Naive thymus-derived CD8-positive, alpha-beta T cell (primary cell): Measurements from ENCODE around the gene R3HDM2. TPM values are rescaled to one million over a fixed set of nuclear protein-coding genes. Genes with fewer than 3 reads are reported as not detected.
"Not testable (repeated sequence)": the region's sequence is repeated elsewhere in the genome, so short reads cannot be mapped to it uniquely, and the experiment has no call there.

ENCODE experiments used
- ATAC-seq, 2 donors: fragments of 150-1000 bp; cut with Tn5 transposase in 1 of 2; sonication (Bioruptor Pico), chemical (Tn5 transposase) in 1 of 2; 1 replicate in 1 of 2; 2 replicates in 1 of 2; pipeline ENCODE4 v1.10.0; 2021; ENCODE audit warnings: mild to moderate bottlenecking in 2 of 2, moderate library complexity in 2 of 2
- POLR2A ChIA-PET: fragments of 350-600 bp; sonication (Branson Sonifier 250); formaldehyde crosslinking; loops from one replicate; lab custom pipeline; 2021; ENCODE audit warnings: antibody characterized with exemption; lab: Charles Lee
- DNase-seq, 10 donors: peaks; one replicate each; pipeline versions ENCODE4 v3.0.0 to v3.0.0-alpha.2; 2020 to 2022
- H3K27ac Mint-ChIP-seq, 10 donors: one replicate each; pipeline ENCODE4 v1.8.0; 2020 to 2022; ENCODE audit warnings: mild to moderate bottlenecking in 10 of 10, mixed read lengths in 10 of 10, moderate library complexity in 4 of 10, inconsistent platforms in 1 of 10
- H3K27me3 Mint-ChIP-seq, 5 donors: one replicate each; pipeline ENCODE4 v1.8.0; 2021 to 2022; ENCODE audit warnings: mixed read lengths in 5 of 5
- H3K36me3 Mint-ChIP-seq, 3 donors: one replicate each; pipeline ENCODE4 v1.8.0; 2020 to 2022; ENCODE audit warnings: mixed read lengths in 3 of 3, mild to moderate bottlenecking in 2 of 3, inconsistent platforms in 1 of 3
- H3K4me1 Mint-ChIP-seq, 4 donors: one replicate each; pipeline ENCODE4 v1.8.0; 2021 to 2022; ENCODE audit warnings: mixed read lengths in 4 of 4
- H3K4me3 Mint-ChIP-seq, 10 donors: one replicate each; pipeline ENCODE4 v1.8.0; 2020 to 2022; ENCODE audit warnings: mild to moderate bottlenecking in 10 of 10, mixed read lengths in 10 of 10, moderate library complexity in 6 of 10, inconsistent platforms in 1 of 10
- H3K9me3 Mint-ChIP-seq, 9 donors: one replicate each; pipeline ENCODE4 v1.8.0; 2020 to 2022; ENCODE audit warnings: mixed read lengths in 9 of 9, mild to moderate bottlenecking in 3 of 9, inconsistent platforms in 1 of 9, moderate library complexity in 1 of 9
- polyA plus RNA-seq, 3 donors: library from polyadenylated mRNA; unstranded; fragments of 300-500 nt; fragmentation: Illumina TruSeq; gene quantifications; one replicate each; pipeline ENCODE4 v1.2.3, GENCODE V29; 2021
- total RNA-seq, 8 experiments: library from RNA in 2 of 8; stranded (reverse) in 2 of 8; gene quantifications; one replicate each; pipeline ENCODE4 v1.2.3 and lab custom pipeline; 2021 to 2026

Gene R3HDM2
- total and polyA plus RNA-seq, 5 experiments from 2014 or later: 5.4 to 115 (median 17.3) TPM

GRCh38 chr12:57384478-57384877, 46.4 kb downstream of the R3HDM2 start:
- no peak overlapping the region for H3K27ac Mint-ChIP-seq
- H3K36me3 Mint-ChIP-seq: peaks cover 0 to 46% (median 7%) of the 10 kb centered on the region in 3 donors
- DNase-seq: no peak
- peaks cover 4 to 11% (median 5%) of the 10 kb centered on the region in 4 donors for H3K4me1 Mint-ChIP-seq
- no peaks in the 10 kb centered on the region for H3K27me3 Mint-ChIP-seq
- H3K9me3 Mint-ChIP-seq: no peaks in the 10 kb centered on the region
- no peak overlapping the region for H3K4me3 Mint-ChIP-seq
- POLR2A ChIA-PET: no interaction called here
- no peak for ATAC-seq

- peak overlapping the region in 5 of 10 donors; percentile 7 to 41 (median 36) for H3K27ac Mint-ChIP-seq
- DNase-seq (no peak), ATAC-seq (no peak)
- H3K4me3 Mint-ChIP-seq: no peak overlapping the region
- H3K36me3 Mint-ChIP-seq: peaks cover 0 to 42% (median 8%) of the 10 kb centered on the region in 3 donors
- H3K4me1 Mint-ChIP-seq: peaks cover 7 to 23% (median 14%) of the 10 kb centered on the region in 4 donors
- POLR2A ChIA-PET: interaction anchor here (1.1 kb wide), 1 partner anchor 15 kb away, joined by 5 read pairs; no protein-coding TSS in a partner anchor
- H3K27me3 Mint-ChIP-seq: no peaks in the 10 kb centered on the region
- no peaks in the 10 kb centered on the region for H3K9me3 Mint-ChIP-seq
Measured at GRCh38 chr12:57381693-57382220, 49.1 kb downstream of the R3HDM2 start.

- H3K4me1 Mint-ChIP-seq: peaks cover 7 to 23% (median 16%) of the 10 kb centered on the region in 4 donors
- no peaks in the 10 kb centered on the region for H3K27me3 Mint-ChIP-seq
- ATAC-seq (no peak), DNase-seq (no peak)
- POLR2A ChIA-PET: no interaction called here
- H3K4me3 Mint-ChIP-seq: no peak overlapping the region
- H3K9me3 Mint-ChIP-seq: no peaks in the 10 kb centered on the region
- H3K36me3 Mint-ChIP-seq: peaks cover 0 to 46% (median 12%) of the 10 kb centered on the region in 3 donors
- H3K27ac Mint-ChIP-seq: peak overlapping the region in 2 of 10 donors; percentile 47 to 51
Measured at GRCh38 chr12:57380300-57380699, 50.5 kb downstream of the R3HDM2 start.

- H3K9me3 Mint-ChIP-seq: no peaks in the 10 kb centered on the region
- H3K4me1 Mint-ChIP-seq: peaks cover 7 to 26% (median 17%) of the 10 kb centered on the region in 4 donors
- H3K27ac Mint-ChIP-seq: peak overlapping the region in 1 of 10 donors; percentile 13
- peaks cover 0 to 43% (median 12%) of the 10 kb centered on the region in 3 donors for H3K36me3 Mint-ChIP-seq
- H3K27me3 Mint-ChIP-seq: no peaks in the 10 kb centered on the region
- DNase-seq (no peak), ATAC-seq (no peak)
- POLR2A ChIA-PET: no interaction called here
- no peak overlapping the region for H3K4me3 Mint-ChIP-seq
Measured at GRCh38 chr12:57377103-57377840, 53.6 kb downstream of the R3HDM2 start.

- ATAC-seq (no peak), DNase-seq (no peak)
- Mint-ChIP-seq H3K4me3 (no peak overlapping the region), H3K27me3 (no peaks in the 10 kb centered on the region), H3K36me3 (peaks cover 0 to 37% (median 14%) of the 10 kb centered on the region in 3 donors), H3K9me3 (peaks cover 0 to 3% (median 0%) of the 10 kb centered on the region in 9 donors), H3K4me1 (peaks cover 10 to 27% (median 12%) of the 10 kb centered on the region in 4 donors), H3K27ac (no peak overlapping the region)
- POLR2A ChIA-PET: no interaction called here
Measured at GRCh38 chr12:57372233-57372632, 58.6 kb downstream of the R3HDM2 start.

GRCh38 chr12:57370696-57371095, 60.1 kb downstream of the R3HDM2 start:
- peaks cover 6 to 41% (median 20%) of the 10 kb centered on the region in 3 donors for H3K36me3 Mint-ChIP-seq
- peaks cover 8 to 22% (median 12%) of the 10 kb centered on the region in 4 donors for H3K4me1 Mint-ChIP-seq
- ATAC-seq (no peak), DNase-seq (no peak)
- H3K9me3 Mint-ChIP-seq: peaks cover 0 to 15% (median 2%) of the 10 kb centered on the region in 9 donors
- POLR2A ChIA-PET: no interaction called here
- H3K4me3 Mint-ChIP-seq: no peak overlapping the region
- H3K27me3 Mint-ChIP-seq: no peaks in the 10 kb centered on the region
- H3K27ac Mint-ChIP-seq: peak overlapping the region in 1 of 10 donors; percentile 41

GRCh38 chr12:57370072-57370471, 60.8 kb downstream of the R3HDM2 start:
- Mint-ChIP-seq H3K9me3 (peaks cover 0 to 15% (median 2%) of the 10 kb centered on the region in 9 donors), H3K36me3 (peaks cover 6 to 38% (median 20%) of the 10 kb centered on the region in 3 donors), H3K27ac (no peak overlapping the region), H3K4me3 (no peak overlapping the region), H3K27me3 (no peaks in the 10 kb centered on the region), H3K4me1 (peaks cover 8 to 21% (median 12%) of the 10 kb centered on the region in 4 donors)
- POLR2A ChIA-PET: no interaction called here
- no peak for ATAC-seq
- DNase-seq: no peak

GRCh38 chr12:57369202-57369601, 61.6 kb downstream of the R3HDM2 start:
- Mint-ChIP-seq H3K4me1 (peaks cover 8 to 21% (median 12%) of the 10 kb centered on the region in 4 donors), H3K27me3 (no peaks in the 10 kb centered on the region), H3K27ac (no peak overlapping the region), H3K9me3 (peaks cover 0 to 15% (median 2%) of the 10 kb centered on the region in 9 donors), H3K36me3 (peaks cover 6 to 40% (median 20%) of the 10 kb centered on the region in 3 donors), H3K4me3 (no peak overlapping the region)
- ATAC-seq: no peak
- DNase-seq: no peak
- POLR2A ChIA-PET: no interaction called here

- Mint-ChIP-seq H3K27me3 (no peaks in the 10 kb centered on the region), H3K4me1 (peaks cover 8 to 21% (median 12%) of the 10 kb centered on the region in 4 donors), H3K36me3 (peaks cover 6 to 45% (median 20%) of the 10 kb centered on the region in 3 donors), H3K27ac (no peak overlapping the region), H3K4me3 (no peak overlapping the region), H3K9me3 (peaks cover 0 to 15% (median 2%) of the 10 kb centered on the region in 9 donors)
- POLR2A ChIA-PET: no interaction called here
- ATAC-seq (no peak), DNase-seq (no peak)
Measured at GRCh38 chr12:57368349-57369095, 62.3 kb downstream of the R3HDM2 start.

GRCh38 chr12:57367121-57367520, 63.7 kb downstream of the R3HDM2 start:
- Mint-ChIP-seq H3K4me3 (no peak overlapping the region), H3K36me3 (peaks cover 6 to 53% (median 20%) of the 10 kb centered on the region in 3 donors), H3K27ac (no peak overlapping the region), H3K9me3 (peaks cover 0 to 15% (median 2%) of the 10 kb centered on the region in 9 donors), H3K4me1 (peaks cover 8 to 16% (median 13%) of the 10 kb centered on the region in 4 donors), H3K27me3 (no peaks in the 10 kb centered on the region)
- ATAC-seq (no peak), DNase-seq (no peak)
- POLR2A ChIA-PET: interaction anchor here (0.8 kb wide), 1 partner anchor 15 kb away, joined by 5 read pairs; no protein-coding TSS in a partner anchor

- Mint-ChIP-seq H3K4me1 (peaks cover 6 to 10% (median 7%) of the 10 kb centered on the region in 4 donors), H3K9me3 (peaks cover 0 to 15% (median 2%) of the 10 kb centered on the region in 9 donors), H3K27ac (peak overlapping the region in 1 of 10 donors; percentile 22), H3K36me3 (peaks cover 6 to 56% (median 16%) of the 10 kb centered on the region in 3 donors), H3K27me3 (no peaks in the 10 kb centered on the region), H3K4me3 (no peak overlapping the region)
- DNase-seq (no peak), ATAC-seq (no peak)
- POLR2A ChIA-PET: no interaction called here
Measured at GRCh38 chr12:57366315-57366714, 64.5 kb downstream of the R3HDM2 start.

GRCh38 chr12:57364156-57364555, 66.7 kb downstream of the R3HDM2 start:
- POLR2A ChIA-PET: interaction anchor here (0.6 kb wide), 1 partner anchor 50 kb away, joined by 4 read pairs; no protein-coding TSS in a partner anchor
- DNase-seq, H3K4me1 Mint-ChIP-seq, H3K27ac Mint-ChIP-seq, H3K4me3 Mint-ChIP-seq, H3K27me3 Mint-ChIP-seq, ATAC-seq: not testable (repeated sequence)
- Mint-ChIP-seq H3K9me3 (peaks cover 0 to 15% (median 2%) of the 10 kb centered on the region in 9 donors), H3K36me3 (peaks cover 6 to 55% (median 15%) of the 10 kb centered on the region in 3 donors)
